ENCODE data around the gene CYFIP1.
A peak's percentile ranks its signal among the peaks of the same experiment; 100 is the strongest.

Gene CYFIP1

GRCh38 chr15:22915866-22916515 lies 64.2 kb downstream of the CYFIP1 start:
- DNase-seq = no peak

GRCh38 chr15:22913646-22914380 lies 66.4 kb downstream of the CYFIP1 start:
- no peak for DNase-seq

- DNase-seq = no peak
Observed at GRCh38 chr15:22912256-22912655, 67.9 kb downstream of the CYFIP1 start.

- no peak for DNase-seq
Observed at GRCh38 chr15:22911306-22911705, 68.9 kb downstream of the CYFIP1 start.

GRCh38 chr15:22908830-22909229 lies 71.3 kb downstream of the CYFIP1 start:
- DNase-seq = no peak

GRCh38 chr15:22907161-22907950 lies 72.8 kb downstream of the CYFIP1 start:
- DNase-seq = no peak

- DNase-seq = no peak
Observed at GRCh38 chr15:22904736-22905135, 75.4 kb downstream of the CYFIP1 start.

GRCh38 chr15:22903961-22904534 lies 76.1 kb downstream of the CYFIP1 start:
- DNase-seq = peak; percentile 23

GRCh38 chr15:22903427-22903826 lies 76.7 kb downstream of the CYFIP1 start:
- no peak for DNase-seq

- no peak for DNase-seq
Observed at GRCh38 chr15:22902981-22903380, 77.2 kb downstream of the CYFIP1 start.

- no peak for DNase-seq
Observed at GRCh38 chr15:22902578-22902977, 77.6 kb downstream of the CYFIP1 start.

GRCh38 chr15:22902046-22902445 lies 78.1 kb downstream of the CYFIP1 start:
- DNase-seq = no peak

- no peak for DNase-seq
Observed at GRCh38 chr15:22895465-22896190, 84.5 kb downstream of the CYFIP1 start.

GRCh38 chr15:22893881-22894280 lies 86.3 kb downstream of the CYFIP1 start:
- DNase-seq = no peak

GRCh38 chr15:22893081-22893480 lies 87.1 kb downstream of the CYFIP1 start:
- DNase-seq = no peak

GRCh38 chr15:22892333-22892732 lies 87.8 kb downstream of the CYFIP1 start:
- no peak for DNase-seq

- DNase-seq = no peak
Observed at GRCh38 chr15:22891426-22892210, 88.5 kb downstream of the CYFIP1 start.

- no peak for DNase-seq
Observed at GRCh38 chr15:22890296-22890695, 89.9 kb downstream of the CYFIP1 start.

- DNase-seq = no peak
Observed at GRCh38 chr15:22889146-22889818, 90.9 kb downstream of the CYFIP1 start.

GRCh38 chr15:22888120-22888859 lies 91.9 kb downstream of the CYFIP1 start:
- no peak for DNase-seq
